GM19438 (cell line): ENCODE measurements around the gene CABLES1.
"Not testable (repeated sequence)": the region's sequence is repeated elsewhere in the genome, so short reads cannot be mapped to it uniquely, and the experiment has no call there.

Experiments used
- ATAC-seq: cut with Tn5 transposase; IDR thresholded peaks from one replicate; pipeline ENCODE4 v1.9.1; 2021; ENCODE audit warnings: low read depth; ENCODE audit not compliant: unreplicated experiment

CABLES1 gene

GRCh38 chr18:23108496-23108895 is 26.8 kb upstream of the CABLES1 start:
- no peak for ATAC-seq

- not testable (repeated sequence) for ATAC-seq
Observed at GRCh38 chr18:23109163-23109562, 26.1 kb upstream of the CABLES1 start.

- no peak for ATAC-seq
Observed at GRCh38 chr18:23113576-23113975, 21.7 kb upstream of the CABLES1 start.

- no peak for ATAC-seq
Observed at GRCh38 chr18:23114171-23114881, 21.0 kb upstream of the CABLES1 start.

- ATAC-seq, result no peak
Observed at GRCh38 chr18:23114911-23115310, 20.4 kb upstream of the CABLES1 start.

- no peak for ATAC-seq
Observed at GRCh38 chr18:23115683-23116096, 19.6 kb upstream of the CABLES1 start.

- no peak for ATAC-seq
Observed at GRCh38 chr18:23121133-23121532, 14.2 kb upstream of the CABLES1 start.

GRCh38 chr18:23122334-23123229 is 12.7 kb upstream of the CABLES1 start:
- ATAC-seq, result no peak

GRCh38 chr18:23126376-23127056 is 8.8 kb upstream of the CABLES1 start:
- no peak for ATAC-seq

- no peak for ATAC-seq
Observed at GRCh38 chr18:23127090-23127489, 8.2 kb upstream of the CABLES1 start.

- no peak for ATAC-seq
Observed at GRCh38 chr18:23129355-23130002, 5.8 kb upstream of the CABLES1 start.

GRCh38 chr18:23131693-23132319 is 3.5 kb upstream of the CABLES1 start:
- no peak for ATAC-seq

GRCh38 chr18:23133860-23134779 is 1.2 kb upstream of the CABLES1 start:
- peak; percentile 44 for ATAC-seq

- no peak for ATAC-seq
Observed at GRCh38 chr18:23135550-23136325, 453 bp downstream of the CABLES1 start.

- no peak for ATAC-seq
Observed at GRCh38 chr18:23136326-23137096, 1.2 kb downstream of the CABLES1 start.

- ATAC-seq, result no peak
Observed at GRCh38 chr18:23137097-23137635, 1.9 kb downstream of the CABLES1 start.

GRCh38 chr18:23137788-23138216 is 2.5 kb downstream of the CABLES1 start:
- ATAC-seq, result no peak
